Neutrophil (primary cell): ENCODE results near the gene ZNF581.

Experiments
- H3K27ac ChIP-seq: fragments of 200-600 bp; sonication (generic); 2 replicates; pipeline ENCODE4 v1.5.1; 2016; ENCODE audit warnings: mild to moderate bottlenecking, moderate library complexity
- H3K27me3 ChIP-seq: fragments of 200-600 bp; sonication (generic); 2 replicates; pipeline ENCODE4 v1.6.0; 2016; ENCODE audit warnings: mild to moderate bottlenecking
- H3K36me3 ChIP-seq: fragments of 200-600 bp; sonication (generic); 2 replicates; pipeline ENCODE4 v1.5.1; 2017
- H3K4me1 ChIP-seq, 2 experiments: fragments of 200-600 bp in 1 of 2; sonication (generic) in 1 of 2; 1 replicate in 1 of 2; 2 replicates in 1 of 2; pipeline versions ENCODE4 v1.5.1 to v1.6.1; 2013 to 2016; ENCODE audit warnings: low read depth in 1 of 2, low read length in 1 of 2, mild to moderate bottlenecking in 1 of 2, moderate library complexity in 1 of 2; ENCODE audit not compliant: control insufficient read depth in 1 of 2, insufficient read depth in 1 of 2
- H3K4me3 ChIP-seq, 2 experiments: fragments of 200-600 bp in 1 of 2; sonication (generic) in 1 of 2; 1 replicate in 1 of 2; 2 replicates in 1 of 2; pipeline ENCODE4 v1.5.1; 2013 to 2016; ENCODE audit warnings: low read depth in 1 of 2, low read length in 1 of 2, mild to moderate bottlenecking in 1 of 2, moderate library complexity in 1 of 2
- H3K9me3 ChIP-seq: fragments of 200-600 bp; sonication (generic); 2 replicates; pipeline ENCODE4 v1.5.1; 2016
- TF ChIP-seq, protein P1 (sequence below): fragments of 200-600 bp; sonication (generic); IDR thresholded peaks from 2 replicates; pipeline ENCODE4 v1.5.1; 2016; ENCODE audit warnings: antibody characterized with exemption

ZNF581 gene

DNA sequence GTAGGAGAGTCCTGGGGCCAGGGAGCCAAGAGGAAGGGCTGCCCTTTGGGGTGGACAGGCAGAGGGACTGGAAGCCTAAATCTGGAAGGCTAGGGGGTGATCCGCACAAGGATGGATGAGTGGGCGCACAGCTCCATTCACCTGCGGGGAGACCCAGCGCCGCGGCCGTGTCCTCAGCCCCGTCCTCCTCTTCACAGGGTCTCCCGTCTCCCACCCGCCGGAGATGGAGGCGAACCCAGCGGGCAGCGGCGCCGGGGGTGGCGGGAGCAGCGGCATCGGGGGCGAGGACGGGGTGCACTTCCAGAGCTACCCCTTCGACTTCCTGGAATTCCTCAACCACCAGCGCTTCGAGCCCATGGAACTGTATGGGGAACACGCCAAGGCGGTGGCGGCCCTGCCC is 30.1 kb upstream of the ZNF581 start:
- Histone ChIP-seq H3K4me3 (no peak overlapping the region), H3K36me3 (peaks cover 56% of the 10 kb centered on the region)
- TF ChIP-seq, protein P1, sequence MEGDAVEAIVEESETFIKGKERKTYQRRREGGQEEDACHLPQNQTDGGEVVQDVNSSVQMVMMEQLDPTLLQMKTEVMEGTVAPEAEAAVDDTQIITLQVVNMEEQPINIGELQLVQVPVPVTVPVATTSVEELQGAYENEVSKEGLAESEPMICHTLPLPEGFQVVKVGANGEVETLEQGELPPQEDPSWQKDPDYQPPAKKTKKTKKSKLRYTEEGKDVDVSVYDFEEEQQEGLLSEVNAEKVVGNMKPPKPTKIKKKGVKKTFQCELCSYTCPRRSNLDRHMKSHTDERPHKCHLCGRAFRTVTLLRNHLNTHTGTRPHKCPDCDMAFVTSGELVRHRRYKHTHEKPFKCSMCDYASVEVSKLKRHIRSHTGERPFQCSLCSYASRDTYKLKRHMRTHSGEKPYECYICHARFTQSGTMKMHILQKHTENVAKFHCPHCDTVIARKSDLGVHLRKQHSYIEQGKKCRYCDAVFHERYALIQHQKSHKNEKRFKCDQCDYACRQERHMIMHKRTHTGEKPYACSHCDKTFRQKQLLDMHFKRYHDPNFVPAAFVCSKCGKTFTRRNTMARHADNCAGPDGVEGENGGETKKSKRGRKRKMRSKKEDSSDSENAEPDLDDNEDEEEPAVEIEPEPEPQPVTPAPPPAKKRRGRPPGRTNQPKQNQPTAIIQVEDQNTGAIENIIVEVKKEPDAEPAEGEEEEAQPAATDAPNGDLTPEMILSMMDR: no peak

DNA sequence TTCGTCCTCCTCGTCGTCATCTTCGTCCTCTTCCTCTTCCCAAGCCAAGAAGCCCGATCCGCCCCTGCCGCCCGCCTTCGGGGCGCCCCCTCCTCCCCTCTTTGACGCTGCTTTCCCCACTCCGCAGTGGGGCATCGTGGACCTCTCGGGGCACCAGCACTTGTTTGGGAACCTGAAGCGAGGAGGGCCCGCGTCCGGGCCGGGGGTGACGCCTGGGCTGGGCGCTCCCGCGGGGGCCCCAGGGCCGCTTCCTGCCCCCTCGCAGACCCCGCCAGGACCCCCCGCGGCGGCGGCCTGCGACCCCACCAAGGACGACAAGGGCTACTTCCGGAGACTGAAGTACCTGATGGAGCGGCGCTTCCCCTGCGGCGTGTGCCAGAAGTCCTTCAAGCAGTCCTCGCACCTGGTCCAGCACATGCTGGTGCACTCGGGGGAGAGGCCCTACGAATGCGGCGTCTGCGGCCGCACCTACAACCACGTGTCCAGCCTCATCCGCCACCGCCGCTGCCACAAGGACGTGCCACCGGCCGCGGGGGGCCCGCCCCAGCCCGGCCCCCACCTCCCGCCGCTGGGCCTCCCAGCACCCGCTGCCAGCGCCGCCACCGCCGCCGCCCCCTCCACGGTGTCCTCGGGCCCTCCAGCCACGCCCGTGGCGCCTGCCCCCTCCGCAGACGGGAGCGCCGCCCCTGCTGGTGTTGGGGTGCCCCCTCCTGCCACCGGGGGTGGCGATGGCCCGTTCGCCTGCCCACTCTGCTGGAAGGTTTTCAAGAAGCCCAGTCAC is 29.3 kb upstream of the ZNF581 start:
- TF ChIP-seq, protein P1: no peak
- no peak overlapping the region for H3K27ac ChIP-seq
- H3K9me3 ChIP-seq: no peaks in the 10 kb centered on the region
- peaks cover 56% of the 10 kb centered on the region for H3K36me3 ChIP-seq
- H3K27me3 ChIP-seq: no peaks in the 10 kb centered on the region
- no peak overlapping the region for H3K4me3 ChIP-seq
- H3K4me1 ChIP-seq: peaks cover 55 to 64% of the 10 kb centered on the region in 2 experiments

More for the DNA sequence above, 30.1 kb upstream of the ZNF581 start:
- H3K27ac ChIP-seq: peak overlapping the region; percentile 67
- no peaks in the 10 kb centered on the region for H3K27me3 ChIP-seq
- H3K4me1 ChIP-seq: peaks cover 55 to 64% of the 10 kb centered on the region in 2 experiments
- H3K9me3 ChIP-seq: no peaks in the 10 kb centered on the region

GRCh38 chr19:55614711-55615542 is 28.5 kb upstream of the ZNF581 start:
- Histone ChIP-seq H3K9me3 (no peaks in the 10 kb centered on the region), H3K36me3 (peaks cover 56% of the 10 kb centered on the region), H3K4me3 (no peak overlapping the region), H3K27ac (no peak overlapping the region), H3K4me1 (peaks cover 55 to 64% of the 10 kb centered on the region in 2 experiments), H3K27me3 (no peaks in the 10 kb centered on the region)
- TF ChIP-seq, protein P1: no peak

- H3K4me1 ChIP-seq: peaks cover 55 to 64% of the 10 kb centered on the region in 2 experiments
- H3K36me3 ChIP-seq: peaks cover 50% of the 10 kb centered on the region
- no peak overlapping the region for H3K27ac ChIP-seq
- H3K4me3 ChIP-seq: no peak overlapping the region
- TF ChIP-seq, protein P1: no peak
- no peaks in the 10 kb centered on the region for H3K27me3 ChIP-seq
- no peaks in the 10 kb centered on the region for H3K9me3 ChIP-seq
These were observed 27.7 kb upstream of the ZNF581 start for GRCh38 chr19:55615543-55616394.

- no peaks in the 10 kb centered on the region for H3K9me3 ChIP-seq
- TF ChIP-seq, protein P1: no peak
- H3K36me3 ChIP-seq: peaks cover 45% of the 10 kb centered on the region
- no peak overlapping the region for H3K4me3 ChIP-seq
- peak overlapping the region; percentile 66 for H3K27ac ChIP-seq
- H3K4me1 ChIP-seq: peaks cover 55 to 64% of the 10 kb centered on the region in 2 experiments
- H3K27me3 ChIP-seq: no peaks in the 10 kb centered on the region
These were observed 27.0 kb upstream of the ZNF581 start for GRCh38 chr19:55616395-55616875.
